ENCODE data around the gene TSACC. TPM values are rescaled to one million over a fixed set of nuclear protein-coding genes. Genes with fewer than 3 reads are reported as not detected.
"Not testable (repeated sequence)": the region's sequence is repeated elsewhere in the genome, so short reads cannot be mapped to it uniquely, and the experiment has no call there.

TSACC gene
- total RNA-seq, 4 donors from 2014 or later: not detected

DNA sequence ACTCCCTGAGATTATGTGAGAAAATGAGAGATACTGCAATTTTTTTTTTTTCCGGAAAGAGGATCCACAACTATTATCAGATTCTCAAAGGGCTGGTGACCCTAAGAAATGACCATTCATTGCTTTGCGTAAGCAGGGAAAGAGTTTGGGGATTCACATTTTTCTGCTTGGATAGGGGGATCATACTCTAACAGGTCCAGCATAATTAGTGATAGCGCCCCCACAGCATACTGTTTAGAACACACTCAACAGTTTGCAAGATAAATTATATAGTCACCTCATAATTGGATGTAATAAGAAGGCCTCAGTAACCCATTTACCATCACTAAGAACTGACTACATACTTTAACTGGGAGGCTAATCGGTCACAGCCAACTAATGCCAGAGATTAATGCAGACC, 2.1 kb upstream of the TSACC start:
- peak in 2 of 6 experiments; percentile 2 to 26 for TF ChIP-seq CTCF (IDR thresholded peaks at IDR 0.05)
- no peak for TF ChIP-seq POLR2A (IDR thresholded peaks at IDR 0.05)
- Histone ChIP-seq H3K27me3 (no peaks in the 10 kb centered on the region), H3K9me3 (no peaks in the 10 kb centered on the region), H3K27ac (no peak overlapping the region), H3K4me3 (peak overlapping the region in 3 of 4 donors; percentile 89 to 98 (median 92)), H3K4me1 (peaks cover 13 to 29% (median 15%) of the 10 kb centered on the region in 3 donors), H3K36me3 (peaks cover 2 to 51% (median 26%) of the 10 kb centered on the region in 3 donors)
- DNase-seq: no peak
- WGBS, 2 donors: 65 to 75% methylated on average over 4 of the region's 4 CpGs
- intact Hi-C loops (cut with DNase I): no loop called here

DNA sequence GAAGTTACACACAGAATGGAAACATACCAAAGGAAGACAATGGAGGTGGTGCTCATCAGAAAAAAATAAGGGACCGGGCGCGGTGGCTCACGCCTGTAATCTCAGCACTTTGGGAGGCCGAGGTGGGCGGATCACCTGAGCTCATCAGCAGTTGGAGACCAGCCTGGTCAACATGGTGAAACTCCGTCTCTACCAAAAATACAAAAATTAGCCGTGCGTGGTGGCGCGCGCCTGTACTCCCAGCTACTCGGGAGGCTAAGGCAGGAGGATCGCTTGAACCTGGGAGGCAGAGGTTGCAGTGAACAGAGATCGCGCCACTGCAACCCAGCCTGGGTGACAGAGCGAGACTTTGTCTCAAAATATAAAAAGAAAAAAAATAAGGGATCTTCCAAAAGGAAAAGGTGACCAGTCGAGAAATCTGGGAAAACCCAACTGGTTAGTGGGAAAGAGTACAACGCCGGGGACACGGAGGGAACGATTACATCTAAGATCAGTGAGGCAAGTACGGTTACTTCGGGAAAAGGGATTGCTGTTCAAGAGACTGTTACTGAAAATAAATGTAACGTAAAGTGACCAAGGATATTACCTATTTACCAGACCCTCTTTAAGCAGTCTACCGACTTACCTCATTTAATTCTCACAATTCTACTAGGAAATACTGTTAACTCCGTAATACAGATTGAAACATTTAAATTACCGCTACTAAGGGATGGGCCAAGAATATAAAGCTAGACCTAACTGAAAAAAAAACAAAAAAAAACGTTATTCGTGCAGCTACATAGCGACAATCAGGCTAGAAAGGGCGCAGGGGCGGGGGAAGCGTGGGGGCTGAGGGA, 1.1 kb upstream of the TSACC start:
- no peak for TF ChIP-seq CTCF (IDR thresholded peaks at IDR 0.05)
- TF ChIP-seq POLR2A (IDR thresholded peaks at IDR 0.05): no peak
- peak overlapping the region; percentile 87 to 98 (median 90) for H3K4me3 ChIP-seq
- H3K36me3 ChIP-seq: peaks cover 0 to 41% (median 16%) of the 10 kb centered on the region in 3 donors
- peaks cover 13 to 29% (median 15%) of the 10 kb centered on the region in 3 donors for H3K4me1 ChIP-seq
- no peaks in the 10 kb centered on the region for H3K27me3 ChIP-seq
- WGBS, 2 donors: 24 to 38% methylated on average over 34 of the region's 34 CpGs
- intact Hi-C loops (cut with DNase I): no loop called here
- no peaks in the 10 kb centered on the region for H3K9me3 ChIP-seq
- no peak for DNase-seq
- H3K27ac ChIP-seq: peak overlapping the region; percentile 79 to 93 (median 90)

GRCh38 chr1:156337888-156338179, 492 bp upstream of the TSACC start:
- H3K36me3 ChIP-seq: peaks cover 0 to 35% (median 10%) of the 10 kb centered on the region in 3 donors
- intact Hi-C loops (cut with DNase I): no loop called here
- H3K4me1 ChIP-seq: peaks cover 13 to 29% (median 15%) of the 10 kb centered on the region in 3 donors
- no peaks in the 10 kb centered on the region for H3K9me3 ChIP-seq
- TF ChIP-seq CTCF (IDR thresholded peaks at IDR 0.05): no peak
- TF ChIP-seq POLR2A (IDR thresholded peaks at IDR 0.05): no peak
- H3K4me3 ChIP-seq: peak overlapping the region; percentile 87 to 98 (median 90)
- H3K27ac ChIP-seq: peak overlapping the region; percentile 79 to 93 (median 90)
- no peaks in the 10 kb centered on the region for H3K27me3 ChIP-seq
- 0% methylated on average over 14 of the region's 14 CpGs for WGBS, 2 donors
- no peak for DNase-seq

GRCh38 chr1:156342166-156342955, 4.0 kb downstream of the TSACC start:
- Histone ChIP-seq H3K4me3 (no peak overlapping the region), H3K27ac (no peak overlapping the region), H3K4me1 (peaks cover 0 to 2% (median 0%) of the 10 kb centered on the region in 3 donors), H3K9me3 (no peaks in the 10 kb centered on the region), H3K27me3 (peaks cover 0 to 9% (median 0%) of the 10 kb centered on the region in 4 donors), H3K36me3 (no peaks in the 10 kb centered on the region)
- TF ChIP-seq CTCF (IDR thresholded peaks at IDR 0.05) (no peak), POLR2A (IDR thresholded peaks at IDR 0.05) (no peak)
- 80 to 82% methylated on average over 1 of the region's 1 CpG for WGBS, 2 donors
- DNase-seq: no peak
- intact Hi-C loops (cut with DNase I): no loop called here

GRCh38 chr1:156344409-156344808, 6.1 kb downstream of the TSACC start:
- Histone ChIP-seq H3K27ac (no peak overlapping the region), H3K36me3 (no peaks in the 10 kb centered on the region), H3K9me3 (no peaks in the 10 kb centered on the region), H3K27me3 (peaks cover 0 to 9% (median 0%) of the 10 kb centered on the region in 4 donors), H3K4me3 (no peak overlapping the region), H3K4me1 (no peaks in the 10 kb centered on the region)
- intact Hi-C loops (cut with DNase I): no loop called here
- WGBS, 2 donors: 69 to 72% methylated on average over 3 of the region's 3 CpGs
- TF ChIP-seq POLR2A (IDR thresholded peaks at IDR 0.05) (no peak), CTCF (IDR thresholded peaks at IDR 0.05) (no peak)
- no peak for DNase-seq

DNA sequence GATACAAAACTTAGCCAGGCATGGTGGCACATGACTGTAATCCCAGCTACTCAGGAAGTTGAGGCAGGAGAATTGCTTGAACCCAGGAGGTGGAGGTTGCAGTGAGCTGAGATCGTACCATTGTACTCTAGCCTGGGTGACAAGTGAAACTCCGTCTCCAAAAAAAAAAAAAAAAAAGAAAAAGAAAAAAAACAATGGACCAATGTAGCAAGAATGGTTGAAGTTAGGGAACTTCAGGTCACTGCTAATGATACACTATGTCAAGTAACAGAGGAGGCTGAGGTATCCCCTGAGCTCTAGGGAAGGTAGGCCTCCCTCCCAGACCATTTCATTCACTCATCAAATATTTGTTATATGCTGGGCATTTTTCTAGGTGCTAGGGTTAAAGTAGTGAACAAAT, 7.7 kb downstream of the TSACC start:
- H3K27ac ChIP-seq; H3K4me3 ChIP-seq; H3K27me3 ChIP-seq; H3K36me3 ChIP-seq; H3K4me1 ChIP-seq; H3K9me3 ChIP-seq; intact Hi-C loops (cut with DNase I); DNase-seq: not testable (repeated sequence)
- WGBS, 2 donors: 94 to 96% methylated on average over 2 of the region's 2 CpGs
